Activated CD4-positive, alpha-beta T cell treated with anti-CD3 and anti-CD28 coated beads, Interleukin-2, amount 50 U/mL, for 16 hours (primary cell): ENCODE data around the gene PLEKHD1.

Experiments
- DNase-seq: peaks from one replicate; pipeline ENCODE4 v3.0.0-alpha.2; 2020

The PLEKHD1 gene

DNA sequence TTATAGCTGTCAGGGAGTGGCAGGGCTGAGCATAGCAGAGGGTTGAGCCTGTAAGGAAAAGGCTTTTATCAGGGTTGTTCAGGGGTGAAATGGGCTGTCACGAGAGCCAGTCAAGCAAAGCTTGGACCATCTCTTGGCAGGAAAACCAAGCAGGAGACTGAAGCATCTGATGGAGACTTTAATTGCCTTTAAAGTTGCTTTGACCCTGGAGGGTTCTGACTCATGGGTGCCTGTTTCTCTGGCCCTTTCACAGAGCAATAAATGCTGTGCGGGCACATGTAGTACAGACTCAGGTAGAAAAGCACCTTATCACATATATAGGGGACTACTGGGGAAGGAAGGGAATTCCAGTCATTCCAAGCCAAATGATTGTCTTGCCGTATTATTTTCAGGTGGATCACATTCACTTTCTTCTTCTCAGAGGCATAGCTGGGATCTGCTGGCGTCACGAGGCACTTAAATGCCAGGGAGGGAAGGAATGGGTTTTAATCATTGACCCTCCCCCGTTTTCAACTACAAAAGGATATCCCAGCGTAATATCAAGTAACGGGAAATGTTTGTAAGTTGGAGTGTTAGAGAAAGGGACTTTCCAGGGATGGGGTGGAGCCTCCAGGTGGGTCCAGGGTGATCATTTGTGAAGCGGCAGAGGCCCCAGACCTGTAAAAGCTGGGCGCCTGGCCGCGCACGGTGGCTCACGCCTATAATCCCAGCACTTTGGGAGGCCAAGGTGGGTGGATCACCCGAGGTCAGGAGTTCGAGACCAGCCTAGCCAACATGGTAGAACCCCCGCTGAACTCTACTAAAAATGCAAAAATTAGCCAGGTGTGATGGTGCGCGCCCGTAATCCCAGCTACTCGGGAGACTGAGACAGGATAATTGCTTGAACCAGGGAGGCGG is 34.9 kb downstream of the PLEKHD1 start:
- DNase-seq = no peak

DNA sequence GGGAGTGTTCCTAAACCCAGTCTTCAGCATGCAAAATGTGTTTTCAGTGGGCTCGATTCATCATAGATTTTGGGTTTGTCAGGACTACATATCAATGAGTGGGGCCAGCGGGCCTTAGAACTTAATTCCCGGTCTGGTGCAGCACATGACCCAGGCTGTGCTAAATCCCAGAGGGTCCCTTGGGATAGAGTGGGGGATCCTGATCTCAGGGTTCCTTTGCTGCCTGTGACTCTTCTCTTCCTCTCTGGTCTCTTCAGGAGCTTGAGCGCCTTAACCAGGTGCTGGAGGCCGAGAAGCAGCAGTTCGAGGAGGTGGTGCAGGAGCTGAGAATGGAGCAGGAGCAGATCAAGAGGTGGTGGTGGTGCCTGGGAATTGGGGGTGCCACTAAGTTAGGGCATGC is 37.5 kb downstream of the PLEKHD1 start:
- DNase-seq = no peak

DNA sequence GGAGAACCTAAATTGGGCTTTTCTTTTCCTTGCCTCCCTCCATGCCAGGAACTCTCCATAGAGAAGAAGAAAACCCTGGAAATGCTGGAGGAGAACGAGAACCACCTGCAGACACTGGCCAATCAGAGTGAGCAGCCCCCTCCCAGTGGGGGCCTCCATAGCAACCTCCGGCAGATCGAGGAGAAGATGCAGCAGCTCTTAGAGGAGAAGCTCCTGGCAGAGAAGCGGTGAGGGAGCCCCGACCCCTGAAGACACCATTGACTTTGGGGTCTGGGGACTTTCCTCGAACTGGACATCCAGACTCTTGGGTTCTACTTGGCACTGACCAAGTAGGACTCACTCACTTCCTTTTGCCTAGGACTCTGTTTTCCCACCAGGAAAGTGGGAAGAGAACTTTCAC is 41.4 kb downstream of the PLEKHD1 start:
- no peak for DNase-seq

DNA sequence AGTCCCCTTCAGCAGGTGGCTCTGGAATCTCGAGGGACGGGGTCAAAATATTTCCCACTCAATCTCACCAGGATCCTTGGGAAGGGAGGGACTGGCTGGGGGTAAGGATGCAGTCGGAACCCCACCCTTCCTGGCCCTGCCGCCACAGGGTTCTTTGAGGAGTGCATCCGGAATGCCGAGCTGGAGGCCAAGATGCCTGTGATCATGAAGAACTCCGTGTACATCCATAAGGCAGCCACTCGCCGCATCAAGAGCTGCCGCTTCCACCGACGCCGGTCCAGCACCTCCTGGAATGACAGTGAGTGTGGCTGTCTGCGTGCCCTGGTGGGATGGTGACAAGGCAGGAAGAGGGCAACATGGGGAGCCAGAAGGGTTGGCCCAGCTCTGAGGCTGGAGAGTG is 43.1 kb downstream of the PLEKHD1 start:
- no peak for DNase-seq

DNA sequence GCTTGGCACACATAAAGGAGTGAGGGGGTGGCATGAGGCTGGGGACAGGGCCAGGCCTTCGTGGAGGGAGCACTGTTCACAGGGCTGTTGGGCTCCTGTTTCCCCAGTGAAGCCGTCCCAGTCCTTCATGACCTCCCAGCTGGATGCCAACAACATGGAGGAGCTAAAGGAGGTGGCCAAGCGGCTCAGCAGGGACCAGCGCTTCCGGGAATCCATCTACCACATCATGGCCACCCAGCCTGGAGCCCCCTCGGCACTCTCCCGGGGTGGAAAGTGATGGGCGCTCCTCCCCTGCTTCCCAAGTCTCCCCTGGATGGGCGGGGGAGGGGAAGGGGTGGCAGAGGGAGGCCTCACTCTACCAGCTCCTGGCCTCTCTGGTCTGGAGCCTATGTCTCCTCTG is 43.6 kb downstream of the PLEKHD1 start:
- no peak for DNase-seq

DNA sequence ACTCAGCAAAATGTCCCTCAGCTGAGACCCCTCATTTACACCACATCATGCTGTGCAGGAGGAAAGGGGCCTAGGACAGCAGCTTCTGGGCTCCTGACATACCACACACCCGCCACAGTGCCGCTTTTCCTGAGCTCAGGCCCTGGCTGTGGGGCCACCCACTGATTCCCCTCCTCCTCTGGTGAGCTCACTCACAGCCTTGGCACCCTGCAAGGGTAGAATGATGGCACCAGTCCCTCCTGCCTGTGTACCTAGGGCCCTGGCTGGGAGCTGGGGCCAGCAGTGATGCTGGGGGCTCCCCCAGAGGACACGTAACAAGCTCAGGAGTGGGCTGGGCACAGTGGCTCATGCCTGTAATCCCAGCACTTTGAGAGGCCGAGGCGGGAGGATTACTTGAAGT is 44.4 kb downstream of the PLEKHD1 start:
- DNase-seq = no peak

DNA sequence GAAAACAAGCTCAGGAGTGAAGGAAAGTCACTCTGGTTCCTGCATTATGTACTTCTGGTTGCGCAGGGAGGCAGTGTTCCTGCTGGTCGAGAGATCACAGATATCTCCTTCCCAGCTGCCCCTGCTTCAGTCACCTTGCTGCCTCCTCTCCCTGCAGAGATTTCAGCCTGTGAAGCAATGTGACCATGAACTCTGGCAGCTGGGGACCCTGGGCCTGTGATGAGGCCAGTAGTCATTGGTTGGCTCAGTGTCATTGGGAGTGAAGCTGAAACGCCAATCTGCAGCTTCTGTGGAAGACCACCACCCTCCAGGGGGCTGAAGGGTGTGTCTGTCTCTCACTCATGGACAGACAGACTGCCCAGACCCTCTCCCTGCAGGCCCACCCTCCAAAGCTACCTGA is 45.0 kb downstream of the PLEKHD1 start:
- no peak for DNase-seq

DNA sequence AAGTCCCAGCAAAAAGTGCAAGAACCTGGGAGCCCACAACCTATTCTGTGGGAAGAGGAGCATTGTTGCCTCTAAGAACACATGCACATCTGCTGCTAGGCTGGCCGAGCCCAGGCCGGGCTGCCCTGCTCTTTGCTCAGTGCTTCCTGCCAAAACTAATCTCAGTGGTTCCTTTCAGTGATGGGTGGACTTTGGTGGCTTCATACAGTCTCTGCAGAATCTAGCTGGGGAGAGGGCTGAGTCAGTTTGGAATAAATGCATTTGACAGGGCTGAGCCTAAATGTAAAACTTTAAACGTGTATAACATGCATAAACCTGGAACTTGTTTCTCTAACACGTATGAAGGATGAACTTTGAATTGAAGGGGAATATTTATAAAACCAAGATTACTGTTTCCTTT is 45.6 kb downstream of the PLEKHD1 start:
- no peak for DNase-seq

DNA sequence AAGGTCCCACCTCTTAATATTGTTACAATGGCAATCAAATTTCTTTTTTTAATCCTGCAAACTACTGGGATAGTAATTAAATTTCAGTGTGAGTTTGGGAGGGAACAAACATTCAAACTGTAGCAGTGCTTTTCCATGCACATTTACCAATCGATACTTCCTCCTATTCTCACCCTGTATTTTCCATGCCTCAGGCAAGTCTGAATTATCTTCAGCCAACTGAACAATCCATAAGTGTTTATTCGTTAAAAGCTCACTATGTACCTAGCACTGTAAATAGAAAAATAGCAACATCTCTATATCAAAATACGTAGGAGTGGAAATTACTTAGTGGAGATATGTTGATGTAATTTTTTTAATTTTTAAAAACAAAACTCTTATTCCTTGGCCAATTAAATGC is 46.6 kb downstream of the PLEKHD1 start:
- DNase-seq = no peak

DNA sequence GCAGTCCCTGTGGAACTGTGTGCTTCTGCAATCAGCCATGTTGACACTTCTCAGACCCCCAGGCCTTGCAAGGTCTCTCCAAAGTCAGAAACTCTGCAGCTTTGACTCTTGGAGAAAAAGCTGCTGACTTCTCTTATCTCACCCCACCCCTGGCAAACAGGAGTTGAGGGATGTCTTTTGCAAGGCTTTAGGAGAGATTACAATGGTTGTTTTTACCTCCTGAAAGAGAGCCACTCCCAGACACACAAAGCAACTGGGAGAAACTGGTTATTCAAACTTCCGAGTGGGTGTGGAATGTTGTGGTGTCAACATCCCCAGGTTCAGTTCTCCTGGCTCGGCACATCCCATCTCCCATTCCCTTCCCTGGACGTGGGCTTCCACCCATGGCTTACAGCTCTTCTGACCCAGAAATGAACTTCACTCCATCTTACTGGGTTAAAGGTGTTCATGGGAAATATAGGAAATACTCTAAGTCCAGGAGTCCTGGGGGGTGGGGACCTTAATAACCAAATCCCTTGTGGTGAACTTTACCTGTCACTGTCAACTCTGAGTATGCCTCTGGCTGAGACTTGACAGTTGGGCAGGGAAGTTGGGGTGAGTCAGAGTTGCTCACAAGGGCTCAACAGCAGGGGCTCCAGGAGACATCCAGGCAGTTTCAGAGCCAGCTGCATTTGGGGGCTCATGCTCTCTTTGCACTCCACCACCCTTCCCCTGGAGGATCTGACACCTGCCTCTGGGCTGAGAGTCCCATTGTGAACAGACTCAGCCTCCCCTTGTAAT is 48.2 kb downstream of the PLEKHD1 start:
- DNase-seq = no peak

DNA sequence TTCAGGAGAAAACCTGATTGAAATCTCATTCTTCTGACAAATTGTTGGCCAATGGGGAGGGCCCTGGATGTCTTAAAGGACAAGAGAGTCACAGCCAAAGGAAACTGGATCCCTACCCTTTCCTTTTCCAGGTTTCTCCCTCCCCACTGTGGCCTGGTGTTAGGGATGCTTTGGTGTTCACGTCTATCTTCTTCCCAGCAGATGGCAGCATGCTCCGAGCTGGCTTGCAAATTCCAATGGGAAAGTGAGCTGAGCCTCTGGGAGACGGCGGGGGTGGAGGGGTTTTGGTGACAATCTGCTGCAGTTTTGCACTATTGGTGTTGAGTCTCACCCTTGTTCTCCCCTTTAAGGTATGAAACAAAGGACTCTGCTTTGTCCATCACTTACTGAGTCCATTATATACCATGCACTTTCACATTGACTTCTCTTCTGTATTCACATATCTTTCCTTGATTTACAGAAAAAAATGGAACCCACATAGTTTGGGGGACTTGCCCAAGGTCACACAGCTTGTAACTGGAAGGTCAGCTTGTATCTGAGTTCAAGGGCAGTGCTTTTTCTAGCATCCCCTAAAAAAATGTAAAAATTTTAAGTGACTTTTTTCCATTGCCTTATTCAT is 50.8 kb downstream of the PLEKHD1 start:
- DNase-seq = no peak

DNA sequence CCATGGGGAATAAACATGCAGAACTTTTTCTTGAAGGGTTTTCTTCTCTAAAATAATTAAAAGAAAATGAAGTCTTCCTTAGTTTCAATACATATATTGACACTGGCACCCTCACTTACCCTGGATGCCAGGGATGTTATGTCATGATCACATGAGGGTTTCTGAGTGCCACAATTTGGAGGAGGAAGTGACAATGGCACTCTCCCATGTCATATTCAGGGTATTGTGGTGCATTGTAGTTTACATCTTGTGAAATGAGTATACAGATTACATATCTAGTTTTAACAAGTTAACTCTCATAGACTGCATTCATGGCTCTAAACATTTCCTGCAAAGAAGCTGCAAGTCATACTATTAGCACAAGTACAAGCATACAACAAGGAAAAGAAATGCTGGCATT is 52.4 kb downstream of the PLEKHD1 start:
- DNase-seq = no peak

DNA sequence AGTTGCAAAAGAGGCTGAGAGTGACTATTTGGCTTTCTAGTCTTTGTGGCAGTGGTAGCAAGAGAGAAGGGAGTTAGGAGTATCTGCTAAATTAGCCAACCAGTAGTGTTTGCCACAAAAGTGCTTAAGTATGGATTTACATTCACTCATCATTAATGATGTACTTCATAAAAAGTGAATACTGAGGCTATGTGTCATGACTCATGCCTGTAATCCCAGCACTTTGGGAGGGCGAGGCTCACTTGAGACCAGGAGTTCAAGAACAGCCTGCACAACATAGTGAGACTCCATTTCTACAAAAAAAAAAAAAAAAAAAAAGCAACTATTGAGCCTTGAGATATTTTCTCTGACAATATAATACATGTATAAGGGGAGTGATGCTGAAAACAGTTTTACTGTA is 53.4 kb downstream of the PLEKHD1 start:
- no peak for DNase-seq

DNA sequence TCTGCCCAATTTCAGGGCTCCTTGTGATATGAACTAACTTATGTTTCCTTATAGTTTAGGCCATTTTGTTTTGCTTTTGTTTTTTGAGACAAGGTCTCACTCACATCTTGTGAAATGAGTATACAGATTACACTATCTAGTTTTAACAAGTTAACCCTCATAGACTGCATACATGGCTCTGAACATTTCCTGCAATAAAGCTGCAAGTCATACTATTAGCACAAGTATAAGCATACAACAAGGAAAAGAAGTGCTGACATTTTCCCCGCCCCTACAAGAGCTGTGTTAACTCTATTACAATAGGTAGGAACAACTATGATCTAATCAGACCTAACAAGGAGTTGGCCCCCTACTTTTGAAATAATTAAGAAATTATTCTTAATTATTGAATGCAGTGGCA is 54.2 kb downstream of the PLEKHD1 start:
- no peak for DNase-seq

DNA sequence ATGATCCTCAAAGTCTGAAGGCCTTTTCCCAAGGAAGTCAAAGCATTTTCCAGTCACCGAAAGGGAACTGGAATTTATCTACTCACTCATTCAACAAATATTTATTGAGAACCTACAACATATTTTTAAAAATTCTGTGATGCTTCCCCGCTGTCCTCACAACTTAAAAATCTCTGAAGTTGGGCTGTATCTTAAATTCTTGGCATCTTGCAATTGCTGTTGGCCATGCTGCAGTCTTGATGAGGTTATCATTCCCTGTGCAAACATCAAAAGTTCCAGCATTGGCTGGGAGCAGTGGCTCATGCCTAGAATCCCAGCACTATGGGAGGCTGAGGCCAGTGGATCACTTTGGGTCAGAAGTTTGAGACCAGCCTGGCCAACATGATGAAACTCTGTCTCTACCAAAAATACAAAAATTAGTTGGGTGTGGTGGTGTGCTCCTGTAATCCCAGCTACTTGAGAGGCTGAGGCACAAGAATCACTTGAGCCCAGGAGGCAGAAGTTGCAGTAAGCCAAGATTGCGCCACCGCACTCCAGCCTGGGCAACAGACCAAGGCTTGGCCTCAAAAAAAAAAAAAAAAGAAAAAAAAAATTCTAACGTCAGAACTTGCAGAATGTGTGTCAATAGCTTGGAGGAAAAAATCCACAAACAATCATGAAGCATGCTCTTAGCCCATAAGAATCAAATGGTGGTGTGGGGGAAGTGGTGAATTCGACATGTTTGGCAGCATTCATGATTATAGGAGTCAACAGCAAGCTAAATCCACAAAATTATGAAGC is 55.3 kb downstream of the PLEKHD1 start:
- DNase-seq = no peak

DNA sequence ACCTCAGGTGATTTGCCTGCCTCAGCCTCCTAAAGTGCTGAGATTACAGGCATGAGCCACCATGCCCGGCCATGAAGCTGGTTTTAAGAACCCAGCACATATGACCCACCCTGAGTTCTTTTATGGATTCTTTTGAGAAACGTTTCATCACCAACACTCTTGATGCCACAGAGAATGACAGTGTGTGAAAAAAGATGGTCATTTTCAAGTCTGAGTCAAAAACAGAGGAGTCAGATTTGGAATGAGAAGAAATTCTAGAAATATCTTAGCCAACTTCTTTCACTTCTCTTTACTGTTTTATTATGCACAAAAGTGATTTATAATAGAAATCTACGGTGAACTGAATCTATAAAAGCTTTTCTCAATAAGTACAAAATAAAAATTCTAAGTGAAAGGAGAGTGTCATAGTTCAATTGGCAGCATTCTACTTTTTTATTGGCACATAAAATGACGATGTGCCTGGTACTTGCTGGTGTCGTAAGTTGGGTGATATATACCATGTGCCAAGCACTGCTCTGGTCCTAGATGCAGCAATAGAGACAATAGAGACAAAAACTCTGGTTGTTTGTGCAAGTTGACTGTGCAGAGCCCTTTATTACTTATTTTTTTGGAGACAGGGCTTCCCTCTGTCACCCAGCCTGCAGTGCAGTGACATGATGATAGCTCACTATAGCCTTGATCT is 56.3 kb downstream of the PLEKHD1 start:
- DNase-seq = no peak

DNA sequence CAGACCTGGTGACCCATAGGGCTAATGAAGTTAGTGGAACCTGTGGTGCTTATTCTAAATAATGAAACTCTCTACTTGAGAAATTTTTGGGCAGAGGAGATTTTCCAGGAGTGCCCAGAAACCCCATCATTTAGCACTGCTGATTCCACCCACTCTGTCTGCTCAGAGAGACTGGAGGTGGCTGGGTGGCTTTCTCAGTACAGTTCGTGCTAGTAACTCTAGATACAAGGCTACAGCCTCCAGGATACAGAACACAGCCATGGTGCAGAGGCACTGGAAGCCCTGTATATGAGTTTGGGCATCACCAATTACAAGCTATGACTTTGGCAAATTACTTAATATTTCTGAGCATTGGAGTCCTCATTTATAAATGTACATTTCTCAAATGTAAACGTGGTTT is 57.8 kb downstream of the PLEKHD1 start:
- DNase-seq = no peak

DNA sequence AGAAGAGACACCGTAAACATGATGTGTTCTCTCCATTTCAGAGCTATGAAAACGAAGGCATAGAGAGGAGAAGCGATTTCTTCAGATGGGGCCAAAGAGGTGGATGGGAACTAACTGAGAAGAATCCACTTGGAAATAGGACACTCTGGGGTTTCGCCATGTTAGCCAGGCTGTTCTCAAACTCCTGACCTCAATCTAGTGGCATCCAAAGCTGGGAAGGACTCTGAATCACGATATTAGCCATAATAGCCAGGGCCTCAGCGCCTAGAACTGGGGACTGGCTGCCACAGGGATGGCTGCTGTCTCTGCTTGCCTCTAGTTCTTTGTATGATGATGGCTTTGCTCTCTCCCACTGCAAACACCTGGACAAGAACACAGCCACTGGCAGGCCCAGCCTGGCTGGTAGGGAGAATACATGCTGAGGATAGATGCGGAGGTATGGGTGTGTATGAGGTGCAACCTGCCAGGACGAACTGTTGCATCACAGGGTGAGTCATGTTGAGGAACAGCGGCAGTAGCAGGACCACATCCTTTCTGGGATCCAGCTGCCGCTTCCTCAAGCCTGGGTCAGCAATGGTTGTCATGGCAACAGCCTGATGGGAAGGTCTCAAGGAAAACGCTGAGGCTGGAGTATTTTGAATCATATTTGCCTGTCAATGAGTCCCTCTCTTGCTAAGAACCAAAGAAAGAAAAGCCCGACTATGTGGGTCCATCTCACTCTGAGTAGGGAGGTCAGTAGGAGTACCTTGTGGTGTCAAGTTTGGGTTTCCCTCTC is 59.0 kb downstream of the PLEKHD1 start:
- DNase-seq = peak; percentile 79

DNA sequence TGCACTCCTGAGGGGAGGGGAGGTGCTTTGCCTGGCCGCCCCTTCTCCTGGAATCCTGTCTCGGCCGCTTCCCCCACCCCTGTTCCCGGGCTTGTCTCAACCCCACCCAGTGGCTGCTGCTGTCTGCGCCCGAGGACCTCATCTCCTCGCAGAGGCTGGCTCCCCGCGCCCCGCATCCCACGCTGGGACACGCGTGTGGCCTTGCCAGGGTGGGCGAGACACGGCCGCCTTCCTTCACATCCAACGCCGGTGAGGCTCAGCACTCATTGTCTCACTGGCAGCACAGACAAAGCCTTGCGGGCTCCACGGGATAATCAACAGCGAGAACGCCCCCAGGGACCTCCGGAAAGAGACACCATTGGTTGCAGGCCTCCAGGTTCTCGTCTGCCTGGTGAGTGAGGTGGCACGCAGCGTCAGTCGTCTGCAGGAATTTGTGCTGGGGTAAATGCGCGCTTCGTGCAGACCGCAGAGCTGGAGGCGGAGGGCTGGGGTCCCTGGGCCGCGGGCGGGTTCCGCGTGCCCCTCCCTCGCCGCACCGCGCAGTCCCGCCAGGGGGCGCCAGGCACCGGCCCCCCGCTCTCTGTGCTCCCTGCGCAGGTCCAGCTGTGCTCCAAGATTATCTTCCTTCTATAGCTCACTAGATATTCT is 63.3 kb downstream of the PLEKHD1 start:
- DNase-seq = no peak

DNA sequence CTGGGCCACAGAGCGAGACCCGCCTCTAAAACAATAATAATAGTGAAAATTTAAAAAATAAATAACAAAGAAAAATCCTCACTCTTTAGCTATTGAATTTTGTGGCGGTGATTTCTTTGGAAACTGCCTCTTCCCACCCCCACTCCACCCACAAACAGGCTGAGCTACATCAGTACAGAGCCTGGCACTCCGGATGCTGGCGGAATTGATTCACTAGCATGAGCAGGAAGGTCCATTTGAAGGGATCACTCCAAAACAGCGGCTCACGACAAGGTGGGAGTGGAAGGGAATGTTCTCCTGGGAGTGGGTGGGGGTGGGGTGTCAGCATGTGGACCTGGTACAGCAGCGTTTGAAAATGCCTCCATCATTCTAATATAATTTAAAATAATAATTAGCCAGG is 64.0 kb downstream of the PLEKHD1 start:
- DNase-seq = no peak

DNA sequence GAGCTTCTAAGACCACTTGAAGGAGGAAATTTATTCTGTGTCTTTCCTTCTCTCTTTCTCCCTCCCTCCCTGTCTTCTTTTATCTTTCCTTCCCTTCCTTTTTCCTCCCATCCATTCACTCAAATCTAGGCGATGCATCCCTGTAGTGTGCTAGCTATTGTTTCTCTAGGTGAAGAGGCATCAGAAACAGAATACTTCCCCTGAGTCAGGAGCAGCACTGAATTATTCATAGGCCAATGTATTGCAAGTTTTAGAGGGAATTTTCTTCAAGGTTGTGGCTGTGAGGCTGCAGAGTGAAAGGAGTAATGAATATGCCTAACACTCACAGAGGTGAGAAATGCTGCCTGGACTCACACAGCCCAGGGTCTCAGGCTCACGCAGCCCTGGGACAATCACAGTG is 67.0 kb downstream of the PLEKHD1 start:
- no peak for DNase-seq
